Endometrial microvascular endothelial cells (primary cell): ENCODE data around the gene JARID2. TPM values are rescaled to one million over a fixed set of nuclear protein-coding genes. Genes with fewer than 3 reads are reported as not detected.

Experiments used
- in situ Hi-C: cut with HindIII; loops from 2 replicates; pipeline ENCODE4 v1.10.0; 2017; ENCODE audit warnings: low sequenced_read_pairs, low pct_unique_long_range_greater_than_20kb; ENCODE audit errors: inconsistent ontology term
- total RNA-seq: library from RNA; depleted of rRNA; stranded (reverse); fragments of >200 nt; gene quantifications from one replicate; pipeline ENCODE4 v1.2.3, GENCODE V29; 2015; ENCODE audit errors: inconsistent ontology term

The JARID2 gene
- total RNA-seq, 1 donor from 2014 or later: 3.8 TPM

DNA sequence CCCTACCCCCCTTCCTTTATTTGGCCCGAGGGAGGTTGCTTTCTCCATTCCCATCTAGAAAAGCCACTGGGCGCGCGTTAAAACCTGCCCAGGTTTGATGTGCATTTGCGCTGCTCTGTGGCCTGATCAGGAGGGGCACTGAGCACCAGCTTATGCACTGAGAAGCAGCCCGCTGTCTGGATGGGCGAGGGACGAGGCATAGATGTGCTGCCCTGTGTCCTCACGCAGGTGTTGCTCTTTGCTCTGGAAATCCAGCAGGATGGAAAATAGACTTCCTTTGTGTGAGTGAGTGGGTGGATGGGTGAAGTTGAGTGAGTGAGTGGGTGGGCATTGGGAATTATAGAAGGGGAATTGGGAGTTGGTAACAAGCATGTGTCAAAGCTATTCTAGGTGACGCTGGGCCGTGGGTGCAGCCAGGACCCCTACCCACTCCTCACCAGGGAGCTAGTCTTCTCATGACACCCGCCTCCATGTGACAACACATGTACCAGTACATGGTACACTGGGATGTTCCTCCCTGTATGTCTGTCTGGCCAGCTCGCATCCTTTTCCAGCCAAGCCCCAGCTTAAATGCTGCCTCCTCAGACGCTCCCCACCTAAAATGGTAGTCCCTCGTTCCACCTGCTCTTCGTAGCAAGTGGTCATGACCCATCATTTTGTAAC, 254.3 kb downstream of the JARID2 start:
- in situ Hi-C loops: no loop called here

DNA sequence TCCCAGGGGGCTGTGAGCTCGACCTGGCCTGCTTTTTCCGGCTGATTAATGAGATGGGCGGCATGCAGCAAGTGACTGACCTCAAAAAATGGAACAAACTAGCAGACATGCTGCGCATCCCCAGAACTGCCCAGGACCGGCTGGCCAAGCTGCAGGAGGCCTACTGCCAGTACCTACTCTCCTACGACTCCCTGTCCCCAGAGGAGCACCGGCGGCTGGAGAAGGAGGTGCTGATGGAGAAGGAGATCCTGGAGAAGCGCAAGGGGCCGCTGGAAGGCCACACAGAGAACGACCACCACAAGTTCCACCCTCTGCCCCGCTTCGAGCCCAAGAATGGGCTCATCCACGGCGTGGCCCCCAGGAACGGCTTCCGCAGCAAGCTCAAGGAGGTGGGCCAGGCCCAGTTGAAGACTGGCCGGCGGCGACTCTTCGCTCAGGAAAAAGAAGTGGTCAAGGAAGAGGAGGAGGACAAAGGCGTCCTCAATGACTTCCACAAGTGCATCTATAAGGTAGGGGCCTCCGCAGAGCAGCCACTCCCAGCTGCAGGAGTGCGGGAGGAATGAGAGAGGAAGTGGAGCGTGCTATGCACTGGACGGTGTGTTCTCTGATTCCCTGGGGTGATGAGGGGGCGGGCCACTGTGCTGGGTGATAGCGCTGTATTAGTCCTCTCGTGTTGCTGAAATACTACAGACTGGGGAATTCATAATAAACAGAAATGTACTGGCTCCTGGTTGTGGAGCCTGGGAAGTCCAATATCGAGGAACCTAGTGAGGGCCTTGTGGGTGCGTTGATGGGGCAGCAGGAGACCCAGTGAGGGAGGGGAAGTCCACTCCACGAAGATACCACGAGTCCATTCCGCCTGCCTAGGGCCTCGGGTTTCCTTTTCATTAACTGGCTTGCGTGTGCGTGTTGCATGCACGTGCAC, 255.3 kb downstream of the JARID2 start:
- in situ Hi-C loops: no loop called here

DNA sequence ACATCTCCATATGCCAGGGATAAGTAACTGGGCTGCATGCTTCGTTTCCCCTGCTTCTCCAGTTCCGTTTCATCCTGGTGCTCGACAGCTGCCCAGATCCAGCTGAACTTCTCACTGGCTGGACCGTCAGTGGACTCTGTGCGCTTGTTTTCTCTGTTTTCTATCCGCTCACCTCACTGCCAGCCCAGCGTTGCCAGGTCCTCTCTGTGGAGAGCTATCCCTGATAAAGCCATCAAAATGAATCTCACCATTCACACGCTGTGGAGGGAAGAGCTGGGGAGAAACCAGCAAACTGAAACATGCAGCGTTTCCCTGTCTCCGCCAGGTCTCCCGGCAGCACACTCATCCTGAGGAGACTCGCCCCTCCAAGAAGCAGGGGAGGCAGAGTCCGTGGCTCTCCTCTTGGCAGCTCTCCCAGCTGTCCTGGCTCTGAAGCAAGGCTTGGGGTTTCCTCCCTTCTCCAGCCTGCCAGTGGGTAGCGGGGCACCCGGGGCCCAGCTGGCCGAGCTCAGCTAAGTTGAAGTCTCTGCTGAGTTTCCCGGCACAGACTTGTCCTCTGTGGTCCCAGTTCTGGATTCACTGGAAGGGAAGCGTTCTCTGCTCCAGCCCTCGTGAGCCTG, 256.1 kb downstream of the JARID2 start:
- in situ Hi-C loops: no loop called here

DNA sequence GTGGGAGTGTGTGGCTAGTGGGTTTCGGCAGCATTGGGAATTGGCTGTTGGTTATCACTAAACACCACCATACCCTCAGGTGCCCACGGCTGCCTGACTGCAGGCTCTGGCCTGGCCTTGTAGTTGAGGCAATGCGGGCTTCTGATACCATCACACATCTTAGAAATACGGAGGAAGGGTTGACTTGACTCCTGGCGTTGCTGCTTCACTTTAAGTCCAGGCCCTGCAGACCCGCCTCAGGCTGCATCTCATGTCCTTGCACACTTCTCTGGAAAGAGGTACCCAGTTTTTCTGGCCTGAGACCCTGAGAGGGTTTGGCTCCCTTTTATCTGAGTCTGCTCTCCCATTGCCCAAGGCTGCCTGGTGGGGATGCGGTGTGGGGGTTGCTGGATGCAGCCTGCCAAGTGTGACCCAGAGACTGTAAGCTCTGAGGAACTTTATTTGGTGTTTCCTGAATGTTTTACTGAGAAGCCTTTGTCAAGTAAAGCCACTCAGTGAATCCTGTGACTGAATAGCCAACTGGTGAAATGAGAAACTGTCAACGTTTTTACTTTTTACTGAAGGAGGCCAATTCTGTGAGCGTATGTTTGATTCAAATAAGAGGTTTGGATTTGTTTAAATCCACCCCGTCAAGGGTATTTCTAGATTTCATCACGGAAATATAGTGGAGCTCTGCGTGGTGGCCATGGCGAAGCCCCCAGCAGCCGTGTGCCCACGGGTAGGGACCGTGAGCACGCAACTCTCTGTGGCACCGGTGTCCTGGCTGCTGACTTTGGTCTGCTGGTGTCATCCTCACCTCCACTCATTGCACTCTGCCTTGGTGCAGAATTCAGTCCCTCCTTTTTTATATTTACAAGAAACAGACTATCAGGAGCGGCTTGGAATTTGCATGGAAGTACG, 256.8 kb downstream of the JARID2 start:
- in situ Hi-C loops: no loop called here

DNA sequence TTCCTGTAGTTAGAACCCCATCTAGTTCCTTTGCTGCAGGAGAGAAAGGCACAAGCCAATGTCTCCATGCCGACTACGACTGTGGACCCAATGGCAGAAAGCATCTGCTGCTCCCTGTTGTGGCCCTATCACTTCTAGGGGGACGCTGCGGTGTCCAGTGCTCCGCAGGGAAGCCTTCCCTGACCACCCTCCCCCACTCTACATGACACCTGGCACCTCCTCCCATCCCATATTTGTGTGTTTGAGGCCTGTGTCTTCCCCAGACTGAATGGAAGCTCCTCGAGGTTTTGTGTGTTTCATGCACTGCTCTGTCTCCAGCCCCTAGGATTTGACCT, 257.4 kb downstream of the JARID2 start:
- in situ Hi-C loops: no loop called here

DNA sequence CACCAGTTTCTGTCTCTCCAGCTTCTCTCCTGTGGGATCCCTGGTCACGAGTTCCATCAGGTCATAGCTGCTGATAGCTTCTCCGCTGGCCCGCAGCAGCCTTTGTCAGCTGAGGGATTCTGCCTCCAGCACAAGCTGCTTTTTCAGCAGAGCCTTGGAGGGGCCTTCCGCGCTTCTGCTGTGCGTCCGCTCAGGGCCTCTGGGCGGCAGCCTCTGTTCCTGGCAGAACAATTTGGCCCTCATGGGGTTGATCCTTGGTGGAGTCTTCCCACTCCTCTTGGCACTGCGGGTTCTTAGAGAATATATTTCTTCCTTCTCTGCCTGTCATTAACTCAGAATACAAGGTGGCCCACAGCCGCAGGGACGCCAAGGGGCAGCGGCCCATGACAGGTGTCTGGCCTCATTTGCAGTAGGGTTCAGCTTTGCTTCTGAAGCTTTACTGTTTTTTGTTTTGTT, 258.2 kb downstream of the JARID2 start:
- in situ Hi-C loops: no loop called here

DNA sequence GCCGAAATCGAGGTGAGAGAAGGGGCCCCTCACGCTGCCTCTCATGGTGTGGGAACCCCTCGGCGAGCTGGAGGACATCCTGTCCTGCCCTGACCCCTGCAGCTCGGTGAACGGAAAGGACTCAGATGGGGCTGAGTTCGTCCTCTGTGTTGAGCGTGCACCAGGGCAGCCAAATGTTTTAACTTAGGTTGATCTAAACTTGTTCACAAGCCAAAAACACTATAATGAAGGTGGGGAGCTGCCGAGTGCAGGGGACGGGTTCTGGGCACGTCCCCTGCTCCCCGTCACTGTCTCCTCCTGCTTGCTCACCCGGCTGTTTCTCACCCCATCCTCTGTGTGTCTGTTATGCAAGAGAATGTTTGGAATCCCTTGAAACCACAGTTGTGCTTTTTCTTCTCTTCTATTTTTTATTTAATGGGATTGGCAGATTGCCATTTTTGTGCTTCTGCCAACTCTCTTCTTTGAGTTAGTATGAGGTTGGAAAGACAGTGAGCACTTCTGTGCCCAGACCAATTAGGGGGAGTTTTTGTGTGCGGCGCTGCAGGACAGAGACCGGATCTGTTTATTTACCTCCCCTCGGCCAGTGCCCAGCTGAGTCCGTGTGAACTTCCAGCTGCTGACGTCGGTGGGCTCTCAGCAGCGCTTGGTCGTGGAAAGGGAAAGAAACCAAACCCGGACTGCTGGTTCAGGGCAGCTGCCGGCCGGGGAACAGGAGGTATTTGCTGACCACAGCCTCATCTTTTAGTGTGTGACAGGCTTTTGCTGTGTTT, 258.9 kb downstream of the JARID2 start:
- in situ Hi-C loops: no loop called here

DNA sequence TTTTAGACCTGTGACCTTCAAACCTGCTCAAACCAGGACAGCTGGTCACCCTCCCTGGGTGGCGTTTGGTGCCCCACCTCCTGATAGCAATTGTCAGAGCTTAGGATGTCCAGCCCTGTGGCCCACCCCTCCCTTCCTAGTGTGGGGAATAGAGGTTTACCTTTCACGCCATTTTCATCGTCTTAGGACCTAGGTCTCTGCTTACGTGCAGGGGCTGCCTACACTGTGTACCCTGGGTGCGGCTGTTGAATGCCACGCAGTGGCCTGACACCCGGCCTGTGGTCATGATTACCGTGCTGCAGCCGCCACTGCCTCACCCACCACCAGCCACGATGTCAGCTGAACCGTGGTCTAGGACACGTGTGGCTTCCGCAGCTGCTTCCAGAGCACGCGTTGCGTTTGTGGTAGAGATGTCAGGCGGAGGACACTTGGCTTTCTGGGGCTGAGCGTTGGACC, 259.6 kb downstream of the JARID2 start:
- in situ Hi-C loops: no loop called here

DNA sequence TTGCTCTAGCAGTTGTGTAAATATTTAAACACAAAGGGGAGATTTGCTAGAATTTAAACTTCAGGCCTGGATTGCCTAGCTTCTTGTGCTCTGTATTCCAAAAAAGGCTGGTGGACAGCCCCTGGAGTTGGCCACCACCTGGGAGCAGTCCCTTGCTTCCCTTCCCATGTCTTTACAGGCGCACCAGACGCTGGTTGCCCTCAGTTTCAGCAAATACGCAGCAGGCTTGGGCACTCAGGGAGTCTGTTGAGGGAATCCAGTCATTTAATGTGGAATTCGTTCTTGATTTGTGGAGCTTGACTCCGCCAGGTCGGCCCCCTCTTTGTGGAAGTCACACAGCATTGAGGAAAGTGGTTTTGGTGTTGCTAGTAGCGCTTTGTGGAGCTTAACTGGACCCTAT, 260.2 kb downstream of the JARID2 start:
- in situ Hi-C loops: no loop called here

DNA sequence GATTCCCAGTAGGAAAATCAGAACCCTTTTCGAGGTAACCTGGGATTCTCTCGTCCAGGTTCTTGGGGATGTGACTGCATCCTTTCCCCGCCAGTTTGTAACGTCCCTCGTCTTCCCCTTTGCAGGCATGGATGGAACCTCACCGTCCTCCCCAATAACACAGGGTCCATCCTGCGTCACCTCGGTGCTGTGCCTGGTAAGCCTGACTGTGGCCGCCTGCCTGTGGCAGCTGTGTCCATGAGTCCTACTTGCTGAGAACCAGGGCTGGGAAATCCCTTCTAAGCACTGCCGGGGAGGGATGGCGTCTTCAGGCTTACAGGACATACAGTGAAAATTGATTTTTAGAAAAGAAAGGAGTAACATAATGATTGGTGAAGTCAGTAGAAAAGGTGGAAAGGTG, 261.4 kb downstream of the JARID2 start:
- in situ Hi-C loops: no loop called here

DNA sequence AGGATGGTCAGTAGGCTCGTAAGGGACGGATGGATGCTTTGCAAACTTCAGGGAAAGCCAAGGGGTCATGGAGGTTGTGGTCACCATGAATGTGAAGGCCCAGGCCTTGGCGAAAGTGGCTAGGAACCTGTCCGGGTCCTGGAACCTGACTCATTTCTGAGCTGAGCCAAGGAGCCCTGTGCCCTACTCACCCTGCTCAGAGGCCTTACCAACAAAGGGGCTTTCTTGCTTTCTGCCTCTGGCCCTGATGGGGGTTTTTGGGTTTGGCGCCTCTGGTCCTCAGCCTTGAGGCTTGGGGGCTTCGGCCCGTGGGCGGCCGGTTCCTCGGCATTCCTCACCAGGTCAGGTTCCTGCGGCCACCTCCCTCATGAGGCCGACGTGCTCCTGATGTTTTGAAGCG, 261.9 kb downstream of the JARID2 start:
- in situ Hi-C loops: no loop called here

DNA sequence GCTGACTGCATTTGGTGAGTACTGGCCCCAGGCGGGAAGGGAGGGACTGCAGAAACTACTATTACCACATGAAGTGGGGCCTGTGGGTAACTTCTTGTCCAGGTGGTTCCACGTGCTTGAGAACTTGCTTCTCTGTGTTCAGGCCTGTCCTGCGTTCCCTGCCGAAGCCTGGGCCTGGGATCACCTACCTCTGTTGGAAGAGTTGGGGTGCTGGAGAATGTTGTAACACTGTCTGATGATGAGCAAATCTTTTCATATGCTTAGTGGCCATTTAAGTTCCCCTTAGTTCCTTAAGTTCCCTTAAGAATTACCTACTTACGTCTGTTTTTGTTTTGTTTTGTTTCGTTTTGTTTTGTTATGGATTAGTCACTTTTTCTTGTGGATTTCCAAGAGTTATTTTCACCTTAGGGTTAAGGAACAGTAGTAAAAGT, 262.6 kb downstream of the JARID2 start:
- in situ Hi-C loops: no loop called here

DNA sequence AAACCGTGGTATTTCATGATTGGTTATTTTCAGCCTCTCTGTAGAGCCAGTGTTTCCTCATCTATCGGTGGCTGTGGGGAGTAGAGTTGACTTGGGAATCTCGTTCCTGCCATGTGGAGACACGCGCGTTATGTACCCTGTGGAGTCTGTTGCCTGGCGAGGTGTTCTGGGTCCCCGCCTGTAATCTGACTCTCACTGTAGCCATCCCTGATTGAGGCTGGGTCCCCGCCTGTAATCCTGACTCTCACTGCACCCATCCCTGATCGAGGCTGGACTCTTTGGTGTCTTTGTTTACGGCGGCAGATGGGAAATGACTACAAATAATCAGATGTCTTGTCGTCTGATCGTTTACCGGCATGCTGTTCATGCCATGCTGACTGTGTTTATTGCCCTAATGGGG, 263.1 kb downstream of the JARID2 start:
- in situ Hi-C loops: no loop called here

DNA sequence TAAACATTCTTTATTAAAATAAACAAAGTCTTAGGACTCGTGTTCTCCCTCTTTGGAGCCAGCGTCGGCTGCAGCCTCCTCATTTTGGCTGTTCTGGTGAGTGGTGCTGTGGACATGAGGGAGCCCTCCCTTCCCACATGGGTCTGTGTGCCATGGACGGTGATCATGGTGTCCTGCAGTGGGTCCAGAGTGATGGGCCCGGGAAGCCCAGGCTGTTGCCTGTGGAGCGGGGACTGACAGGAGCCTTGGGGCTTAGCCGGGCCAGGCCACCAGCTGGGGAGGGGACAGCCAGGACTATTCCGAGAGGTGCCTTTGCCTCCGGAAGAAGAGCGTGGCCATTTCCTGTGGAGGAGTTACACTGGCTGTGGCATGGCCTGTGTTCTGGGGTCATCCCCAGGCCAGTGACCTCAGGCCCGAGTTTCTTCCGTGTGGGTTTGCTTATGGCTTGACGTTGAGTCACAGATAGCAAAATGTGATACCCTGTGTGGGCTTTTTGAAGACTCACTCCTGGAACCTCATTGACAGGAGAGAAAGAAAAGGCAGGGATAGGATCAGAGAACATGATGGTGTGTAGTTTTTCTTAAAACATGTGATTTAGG, 263.6 kb downstream of the JARID2 start:
- in situ Hi-C loops: no loop called here

DNA sequence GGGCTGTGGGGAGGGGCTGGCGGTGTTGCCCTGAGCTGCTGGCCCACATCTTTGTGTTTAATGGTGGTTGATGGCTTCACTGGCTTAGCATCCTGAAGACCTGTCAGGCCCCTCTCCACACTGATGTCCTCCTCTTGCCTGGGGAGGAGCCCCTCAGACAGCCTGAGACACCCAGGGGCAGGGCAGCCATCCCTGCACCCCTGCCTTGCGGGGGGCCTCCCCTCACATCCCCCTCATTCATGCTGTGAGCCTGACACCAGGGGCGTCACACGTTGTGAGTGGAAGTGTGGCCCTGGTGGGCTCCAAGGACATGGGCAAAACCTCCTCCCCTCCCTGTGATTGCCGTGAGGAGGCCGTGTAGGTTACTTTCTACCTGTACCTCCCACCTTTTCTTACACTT, 264.3 kb downstream of the JARID2 start:
- in situ Hi-C loops: no loop called here

DNA sequence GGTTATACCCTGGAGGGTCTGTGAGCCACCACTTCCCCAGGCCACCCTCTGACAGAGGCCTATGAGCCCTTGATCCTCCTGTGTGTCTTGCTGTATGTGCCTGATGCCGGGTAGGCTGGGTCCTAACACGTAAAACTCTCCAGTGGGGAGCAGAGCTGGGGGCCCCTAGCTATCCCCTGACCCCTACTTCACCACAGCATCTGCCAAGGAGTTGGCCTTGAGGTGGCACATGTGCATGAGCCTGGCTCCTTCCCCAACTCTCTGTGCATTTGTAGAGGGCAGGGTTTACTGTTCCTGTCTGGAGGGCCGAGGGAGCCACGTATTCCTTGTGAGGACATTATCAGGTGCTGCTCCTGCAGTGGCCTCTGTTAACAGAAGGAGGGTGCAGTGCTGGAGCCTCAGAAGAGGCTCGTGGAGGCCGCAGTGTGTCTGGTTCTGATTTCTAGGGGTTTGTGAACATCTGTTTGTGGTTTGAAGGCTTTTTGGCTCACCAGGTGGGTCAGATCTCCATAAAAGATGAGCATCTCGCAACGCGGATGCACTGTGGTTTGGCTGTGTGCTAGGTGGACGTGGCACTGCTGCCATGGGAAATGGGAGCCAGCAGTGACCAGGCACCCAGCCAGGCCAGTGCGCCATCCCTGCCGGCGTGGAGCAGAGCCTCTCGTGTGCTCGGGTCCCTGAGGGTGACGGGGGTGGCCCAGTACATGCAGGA, 264.8 kb downstream of the JARID2 start:
- in situ Hi-C loops: no loop called here
